Progenitor cell of endocrine pancreas (in vitro differentiated cells): ENCODE data around the gene OR6B3. TPM values are rescaled to one million over a fixed set of nuclear protein-coding genes. Genes with fewer than 3 reads are reported as not detected.

ENCODE experiments used
- DNase-seq: peaks from one replicate; pipeline ENCODE4 v3.0.0; 2021; ENCODE audit warnings: low spot score; ENCODE audit not compliant: unreplicated experiment
- H3K27ac Mint-ChIP-seq: 2 replicates; pipeline ENCODE4 v1.8.0; 2021; ENCODE audit warnings: mild to moderate bottlenecking, moderate library complexity, mixed read lengths
- H3K27me3 Mint-ChIP-seq: 2 replicates; pipeline ENCODE4 v1.8.0; 2021; ENCODE audit warnings: mixed read lengths
- H3K36me3 Mint-ChIP-seq: 2 replicates; pipeline ENCODE4 v1.8.0; 2022; ENCODE audit warnings: mixed read lengths; ENCODE audit not compliant: insufficient read depth
- H3K4me1 Mint-ChIP-seq: 2 replicates; pipeline ENCODE4 v1.8.0; 2021; ENCODE audit warnings: low read depth, mixed read lengths
- H3K4me3 Mint-ChIP-seq: 2 replicates; pipeline ENCODE4 v1.8.0; 2021; ENCODE audit warnings: low read depth, mild to moderate bottlenecking, moderate library complexity, mixed read lengths
- H3K9me3 Mint-ChIP-seq: 2 replicates; pipeline ENCODE4 v1.8.0; 2021; ENCODE audit warnings: low read depth, mixed read lengths
- CTCF ChIP-seq: fragments of 200-600 bp; sonication (generic); IDR thresholded peaks from one replicate; pipeline ENCODE4 v1.5.0; 2021; ENCODE audit warnings: antibody characterized with exemption, mild to moderate bottlenecking; ENCODE audit not compliant: unreplicated experiment
- total RNA-seq: library from RNA; stranded (reverse); gene quantifications from 2 replicates; pipeline ENCODE4 v1.2.1, GENCODE V29; 2021

Gene OR6B3
- total RNA-seq, 1 donor from 2014 or later, result not detected

GRCh38 chr2:240018071-240018750 lies 35.1 kb downstream of the OR6B3 start:
- no peak for DNase-seq
- Mint-ChIP-seq H3K27me3 (no peaks in the 10 kb centered on the region), H3K27ac (no peak overlapping the region), H3K4me1 (no peaks in the 10 kb centered on the region), H3K9me3 (no peaks in the 10 kb centered on the region), H3K36me3 (peaks cover 24% of the 10 kb centered on the region), H3K4me3 (no peak overlapping the region)
- no peak for TF ChIP-seq CTCF

DNA sequence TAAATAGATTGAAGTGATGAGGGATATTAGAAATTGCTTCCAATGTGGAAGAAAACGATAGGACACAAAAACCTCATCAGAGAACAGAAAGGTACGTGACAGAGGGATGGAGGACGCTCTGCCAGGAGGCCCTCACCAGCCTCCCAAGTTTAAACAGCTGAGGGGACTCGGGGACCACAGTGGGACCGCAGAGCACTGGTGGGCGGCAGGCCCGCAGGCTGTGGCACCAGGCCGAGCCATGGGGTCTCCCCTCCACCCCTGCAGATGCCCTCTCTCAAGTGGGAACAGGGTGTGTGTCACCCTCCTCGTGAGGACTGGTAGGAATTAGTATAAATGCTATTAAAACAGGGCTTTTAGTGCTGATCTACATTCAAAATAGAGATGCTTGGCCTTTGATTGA lies 39.0 kb downstream of the OR6B3 start:
- Mint-ChIP-seq H3K27ac (no peak overlapping the region), H3K4me1 (no peaks in the 10 kb centered on the region), H3K27me3 (no peaks in the 10 kb centered on the region), H3K4me3 (no peak overlapping the region), H3K9me3 (no peaks in the 10 kb centered on the region), H3K36me3 (peaks cover 15% of the 10 kb centered on the region)
- TF ChIP-seq CTCF, result no peak
- DNase-seq, result no peak

- Mint-ChIP-seq H3K27ac (no peak overlapping the region), H3K27me3 (no peaks in the 10 kb centered on the region), H3K4me1 (no peaks in the 10 kb centered on the region), H3K9me3 (no peaks in the 10 kb centered on the region), H3K4me3 (no peak overlapping the region), H3K36me3 (peaks cover 12% of the 10 kb centered on the region)
- DNase-seq, result no peak
- TF ChIP-seq CTCF, result peak; percentile 44
Observed at GRCh38 chr2:240013343-240013742, 40.0 kb downstream of the OR6B3 start.

GRCh38 chr2:240002983-240003382 lies 50.3 kb downstream of the OR6B3 start:
- no peaks in the 10 kb centered on the region for H3K27me3 Mint-ChIP-seq
- no peak overlapping the region for H3K27ac Mint-ChIP-seq
- H3K4me1 Mint-ChIP-seq, result no peaks in the 10 kb centered on the region
- TF ChIP-seq CTCF, result no peak
- H3K36me3 Mint-ChIP-seq, result peaks cover 8% of the 10 kb centered on the region
- no peak for DNase-seq
- H3K9me3 Mint-ChIP-seq, result no peaks in the 10 kb centered on the region
- H3K4me3 Mint-ChIP-seq, result no peak overlapping the region

- Mint-ChIP-seq H3K27ac (no peak overlapping the region), H3K4me1 (no peaks in the 10 kb centered on the region), H3K27me3 (no peaks in the 10 kb centered on the region), H3K36me3 (peaks cover 7% of the 10 kb centered on the region), H3K9me3 (no peaks in the 10 kb centered on the region), H3K4me3 (no peak overlapping the region)
- DNase-seq, result no peak
- no peak for TF ChIP-seq CTCF
Observed at GRCh38 chr2:240000671-240001070, 52.6 kb downstream of the OR6B3 start.
